GM12865 (cell line): ENCODE results near the gene LRRC34.
A peak's percentile ranks its signal among the peaks of the same experiment; 100 is the strongest.

ENCODE experiments used
- DNase-seq: peaks from one replicate; pipeline ENCODE4 v3.0.0; 2010; ENCODE audit warnings: low read depth
- H3K4me3 ChIP-seq: 2 replicates; pipeline ENCODE4 v1.5.1; 2011; ENCODE audit warnings: mild to moderate bottlenecking, low read depth, low read length, control low read depth
- CTCF ChIP-seq: IDR thresholded peaks from 2 replicates; pipeline ENCODE4 v1.5.1; 2011; ENCODE audit warnings: low read length, control low read depth, low read depth, inconsistent platforms; ENCODE audit not compliant: insufficient read depth; ENCODE audit errors: missing control alignments

Gene LRRC34

GRCh38 chr3:169771497-169772304 lies 41.0 kb downstream of the LRRC34 start:
- peak overlapping the region; percentile 80 for H3K4me3 ChIP-seq
- TF ChIP-seq CTCF, result no peak
- peak; percentile 86 for DNase-seq

- TF ChIP-seq CTCF, result no peak
- H3K4me3 ChIP-seq, result peak within 1 kb of the TSS; percentile 70
- peak; percentile 81 for DNase-seq
These were observed 43.2 kb downstream of the LRRC34 start, which contains the start of gene ACTRT3 for GRCh38 chr3:169769287-169770181. Gene ACTRT3, minus strand, starts transcription at chr3:169769561. Its CDS starts 41 bp downstream, at chr3:169769520.

- TF ChIP-seq CTCF, result no peak
- peak within 1 kb of the TSS; percentile 74 for H3K4me3 ChIP-seq
- DNase-seq, result peak; percentile 94
These were observed 47.7 kb downstream of the LRRC34 start, which contains the start of gene TERC for GRCh38 chr3:169764882-169765612. Gene TERC, minus strand, starts transcription at chr3:169765060.

GRCh38 chr3:169764312-169764881 lies 48.3 kb downstream of the LRRC34 start:
- peak; percentile 81 for DNase-seq
- no peak for TF ChIP-seq CTCF
- peak overlapping the region; percentile 74 for H3K4me3 ChIP-seq

- H3K4me3 ChIP-seq, result no peak overlapping the region
- TF ChIP-seq CTCF, result no peak
- peak; percentile 26 for DNase-seq
These were observed 52.2 kb downstream of the LRRC34 start for GRCh38 chr3:169760479-169760878.

GRCh38 chr3:169759256-169759655 lies 53.4 kb downstream of the LRRC34 start:
- DNase-seq, result peak; percentile 46
- H3K4me3 ChIP-seq, result no peak overlapping the region
- TF ChIP-seq CTCF, result no peak
